NCI-H82 treated with DMSO at 0.1 percent for 48 hours (cell line): Measurements from ENCODE around the gene CAPN11.
"Not testable (repeated sequence)": the region's sequence is repeated elsewhere in the genome, so short reads cannot be mapped to it uniquely, and the experiment has no call there.

Source experiments
- DNase-seq: peaks from one replicate; lab custom pipeline; 2025; ENCODE audit not compliant: unreplicated experiment; lab: John Stamatoyannopoulos, UW

The CAPN11 gene

DNA sequence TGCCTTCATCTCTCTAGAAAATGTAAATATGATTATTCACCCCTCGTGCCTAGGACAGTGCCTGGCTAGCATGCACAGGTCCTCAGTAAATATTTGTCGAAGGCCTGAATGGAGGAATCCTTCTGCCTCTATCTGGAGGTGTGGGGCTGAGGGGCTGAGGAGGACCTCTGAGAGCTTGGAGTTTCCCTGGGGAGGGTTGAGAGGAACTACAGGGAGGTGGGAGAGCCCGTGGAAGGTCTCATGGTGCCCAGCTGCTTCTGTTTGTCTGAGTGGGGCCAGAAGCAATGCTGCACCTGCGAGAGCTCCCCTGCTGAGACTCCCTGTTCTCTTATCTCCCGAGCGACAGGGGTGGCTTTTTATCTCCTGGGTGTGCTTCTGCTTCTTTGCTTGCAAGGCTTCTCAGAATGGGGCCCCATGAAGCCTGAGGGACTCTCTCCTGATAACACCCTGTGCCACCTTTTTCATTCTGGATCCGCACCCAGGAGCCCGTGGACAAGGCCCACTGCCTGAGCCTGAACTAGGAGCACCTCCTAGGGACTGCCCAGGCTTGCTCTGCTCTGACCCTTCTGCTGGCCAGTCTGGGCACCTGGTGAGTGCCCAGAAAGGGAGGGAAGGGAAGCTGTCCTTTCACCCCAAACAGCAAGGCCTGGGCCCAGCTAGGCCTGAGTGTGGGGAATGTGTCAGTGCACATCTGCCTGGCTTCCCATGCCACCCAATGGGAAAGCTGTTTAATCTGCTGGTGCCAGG, 67.1 kb downstream of the CAPN11 start:
- no peak for DNase-seq

GRCh38 chr6:44226368-44227147, 67.9 kb downstream of the CAPN11 start:
- no peak for DNase-seq

DNA sequence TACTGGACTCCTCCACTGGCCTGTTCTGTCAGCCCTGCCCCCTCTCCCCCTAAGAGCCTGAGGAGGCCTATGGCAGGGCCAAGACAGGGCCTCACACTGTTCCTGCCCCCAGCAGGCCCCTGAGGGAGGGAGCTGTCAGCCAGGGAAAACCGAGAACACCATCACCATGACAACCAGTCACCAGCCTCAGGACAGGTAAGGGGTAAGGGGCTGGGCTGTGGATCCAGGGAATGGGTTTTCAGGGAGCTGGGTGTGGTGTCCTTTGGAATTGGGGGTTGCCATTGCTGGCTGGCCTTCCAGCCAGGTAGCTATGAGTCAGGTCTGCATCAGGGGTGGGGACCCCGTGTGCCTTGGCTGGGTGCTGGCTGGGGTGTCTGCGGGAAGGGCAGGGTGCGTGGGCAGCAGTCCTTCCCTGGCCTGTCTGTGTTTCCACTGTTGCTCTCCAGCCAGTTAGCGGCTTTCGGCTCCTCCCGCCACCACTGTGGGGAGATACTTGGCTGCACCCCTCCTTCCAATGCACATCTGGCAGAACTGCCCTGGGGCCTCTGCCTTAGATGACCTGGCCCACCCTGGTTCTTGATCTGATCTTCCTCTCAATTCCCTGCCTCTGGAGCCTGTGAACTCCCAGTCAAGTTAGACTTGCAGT, 68.7 kb downstream of the CAPN11 start:
- no peak for DNase-seq

DNA sequence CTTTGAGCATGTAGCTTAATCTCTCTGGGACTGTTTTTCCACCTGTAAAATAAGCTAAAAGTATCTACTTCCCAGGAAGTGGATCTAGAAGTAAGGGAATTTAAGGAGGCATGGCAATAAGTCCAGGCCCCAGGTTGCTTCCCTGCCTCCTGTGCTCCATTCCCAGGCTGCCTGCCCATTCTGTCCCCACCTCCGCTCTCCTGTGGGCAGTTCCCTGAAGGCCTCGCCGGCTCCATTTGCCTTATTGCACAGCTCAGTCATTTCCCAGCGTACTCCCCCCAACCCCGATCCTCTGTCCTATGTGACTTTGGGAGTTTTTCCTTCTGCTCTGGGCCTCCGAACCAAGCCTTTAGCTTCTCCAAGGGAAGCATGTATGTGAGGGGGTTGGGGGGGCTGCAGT, 69.4 kb downstream of the CAPN11 start:
- DNase-seq: no peak

- DNase-seq: no peak
Observed at GRCh38 chr6:44228433-44228832, 69.8 kb downstream of the CAPN11 start.

DNA sequence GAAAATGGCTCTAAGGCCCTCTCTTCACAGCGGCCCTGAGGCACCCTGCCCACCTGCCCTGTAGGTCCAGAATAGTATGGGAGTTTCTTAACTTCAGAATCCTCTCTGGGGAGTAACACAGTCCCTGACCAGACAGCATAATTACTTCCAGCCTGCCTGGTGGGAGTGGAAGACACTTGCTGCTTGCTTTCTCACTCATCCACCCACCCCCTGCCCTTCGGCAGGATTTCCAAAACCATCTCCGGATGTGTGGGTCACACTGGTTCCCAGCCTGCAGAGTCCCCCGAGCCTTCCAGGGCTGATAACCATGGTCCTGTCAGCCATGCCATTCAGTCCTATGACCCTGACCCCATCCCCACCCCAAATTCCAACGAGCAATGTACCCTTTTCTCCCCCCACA, 70.2 kb downstream of the CAPN11 start:
- no peak for DNase-seq

- no peak for DNase-seq
Observed at GRCh38 chr6:44229376-44230033, 70.9 kb downstream of the CAPN11 start.

- DNase-seq: no peak
Observed at GRCh38 chr6:44230034-44230675, 71.5 kb downstream of the CAPN11 start.

DNA sequence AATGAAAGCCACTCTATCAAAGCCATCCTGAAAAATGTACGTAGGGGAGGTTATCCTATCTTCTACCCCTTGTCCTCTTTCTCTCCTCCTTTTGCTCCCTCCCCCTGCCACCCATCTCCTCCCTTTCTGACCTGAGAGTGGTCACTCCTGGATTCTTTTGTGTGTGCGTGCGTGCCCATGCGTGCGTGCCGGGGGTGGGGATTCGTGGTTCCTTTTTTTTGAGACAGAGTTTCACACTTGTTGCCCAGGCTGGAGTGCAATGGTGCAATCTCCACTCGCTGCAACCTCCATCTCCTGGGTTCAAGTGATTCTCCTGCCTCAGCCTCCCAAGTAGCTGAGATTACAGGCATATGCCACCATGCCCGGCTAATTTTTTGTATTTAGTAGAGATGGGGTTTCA, 72.8 kb downstream of the CAPN11 start:
- not testable (repeated sequence) for DNase-seq

DNA sequence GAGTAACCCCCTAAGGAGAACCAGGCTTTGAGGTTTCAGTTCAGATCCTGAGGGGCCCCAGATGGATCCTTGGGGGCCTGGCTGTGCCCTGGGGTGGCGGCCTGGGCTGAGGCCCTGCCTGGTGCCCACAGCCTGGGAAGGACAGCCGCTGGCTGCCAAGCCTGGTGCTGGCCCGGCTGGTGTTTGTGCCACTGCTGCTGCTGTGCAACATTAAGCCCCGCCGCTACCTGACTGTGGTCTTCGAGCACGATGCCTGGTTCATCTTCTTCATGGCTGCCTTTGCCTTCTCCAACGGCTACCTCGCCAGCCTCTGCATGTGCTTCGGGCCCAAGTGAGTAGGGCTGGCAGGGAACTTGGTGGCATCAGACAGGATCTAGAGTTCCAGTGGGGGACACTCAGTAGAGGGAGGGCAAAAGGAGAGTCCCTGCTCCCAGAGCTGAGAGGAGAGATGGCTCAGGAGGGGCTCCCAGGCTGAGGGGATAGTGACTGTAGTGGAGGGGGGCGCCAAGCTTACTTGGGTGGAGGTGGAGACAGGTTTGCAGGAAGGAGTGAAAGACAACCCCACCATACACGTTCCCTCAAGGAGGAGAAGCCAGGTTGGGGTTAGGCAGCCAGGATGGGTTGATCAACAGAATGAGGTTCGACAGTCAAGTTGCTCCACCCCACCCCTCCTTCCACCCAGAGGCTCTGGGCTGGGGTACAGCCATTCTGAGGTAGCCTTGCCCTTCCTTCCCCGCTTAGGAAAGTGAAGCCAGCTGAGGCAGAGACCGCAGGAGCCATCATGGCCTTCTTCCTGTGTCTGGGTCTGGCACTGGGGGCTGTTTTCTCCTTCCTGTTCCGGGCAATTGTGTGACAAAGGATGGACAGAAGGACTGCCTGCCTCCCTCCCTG, 74.3 kb downstream of the CAPN11 start:
- DNase-seq: no peak

GRCh38 chr6:44233567-44234100, 75.0 kb downstream of the CAPN11 start:
- no peak for DNase-seq
